Prostate gland (tissue), 2 donors: ENCODE measurements around the gene DCTN2. TPM values are rescaled to one million over a fixed set of nuclear protein-coding genes. Genes with fewer than 3 reads are reported as not detected.

Experiments used
- DNase-seq: peaks from one replicate; pipeline ENCODE4 v3.0.0-alpha.2; 2019; ENCODE audit warnings: low spot score
- H3K27ac ChIP-seq, 2 donors: fragments of 200-600 bp; sonication (generic); 2 replicates each; pipeline ENCODE4 v1.5.1; 2017 to 2019
- H3K27me3 ChIP-seq: fragments of 200-600 bp; sonication (generic); replicated peaks from 2 replicates; pipeline ENCODE4 v1.5.1; 2019; ENCODE audit not compliant: insufficient read depth
- H3K36me3 ChIP-seq, 2 donors: fragments of 200-600 bp; sonication (generic); 1 replicate in 1 of 2; 2 replicates in 1 of 2; pipeline versions ENCODE4 v1.5.1 to v1.8.1; 2017 to 2019
- H3K4me1 ChIP-seq: fragments of 200-600 bp; sonication (generic); replicated peaks from 2 replicates; pipeline ENCODE4 v1.5.1; 2019
- H3K4me3 ChIP-seq, 2 donors: fragments of 200-600 bp; sonication (generic); 2 replicates each; pipeline ENCODE4 v1.5.1; 2017 to 2019
- H3K9me3 ChIP-seq: fragments of 200-600 bp; sonication (generic); 2 replicates; pipeline ENCODE4 v1.5.1; 2017
- POLR2A ChIP-seq: fragments of 450-650 bp; IDR thresholded peaks from one replicate; pipeline ENCODE4 v1.6.1; 2016; ENCODE audit warnings: antibody characterized with exemption, mild to moderate bottlenecking
- POLR2AphosphoS5 ChIP-seq: sonication (generic); formaldehyde crosslinking; IDR thresholded peaks from one replicate; pipeline ENCODE4 v1.6.1; 2017; ENCODE audit warnings: antibody characterized with exemption
- WGBS: methylation state at CpG from one replicate; pipeline ENCODE4 v1.1.5; 2018; 5-methylcytosine and 5-hydroxymethylcytosine counted together
- intact Hi-C: fragments of 100-400 bp; cut with DNase I; formaldehyde crosslinking; loops from one replicate; pipeline ENCODE4 v1.14.2; 2022
- total RNA-seq, 2 donors: library from RNA; depleted of rRNA; stranded (reverse); fragments of >200 nt; gene quantifications; one replicate each; pipeline ENCODE4 v1.1.0, GENCODE V29; 2016
- TF ChIP-seq, protein P1 (sequence below), 4 experiments: fragments of 200-600 bp in 2 of 4; fragments of 450-650 bp in 2 of 4; sonication (generic) in 2 of 4; IDR thresholded peaks; 1 replicate in 3 of 4; 2 replicates in 1 of 4; pipeline ENCODE4 v1.5.1; 2016 to 2019; ENCODE audit warnings: antibody characterized with exemption in 4 of 4, mild to moderate bottlenecking in 2 of 4, moderate library complexity in 2 of 4

The DCTN2 gene
- total RNA-seq, 2 donors from 2014 or later: 131 to 157 TPM

DNA sequence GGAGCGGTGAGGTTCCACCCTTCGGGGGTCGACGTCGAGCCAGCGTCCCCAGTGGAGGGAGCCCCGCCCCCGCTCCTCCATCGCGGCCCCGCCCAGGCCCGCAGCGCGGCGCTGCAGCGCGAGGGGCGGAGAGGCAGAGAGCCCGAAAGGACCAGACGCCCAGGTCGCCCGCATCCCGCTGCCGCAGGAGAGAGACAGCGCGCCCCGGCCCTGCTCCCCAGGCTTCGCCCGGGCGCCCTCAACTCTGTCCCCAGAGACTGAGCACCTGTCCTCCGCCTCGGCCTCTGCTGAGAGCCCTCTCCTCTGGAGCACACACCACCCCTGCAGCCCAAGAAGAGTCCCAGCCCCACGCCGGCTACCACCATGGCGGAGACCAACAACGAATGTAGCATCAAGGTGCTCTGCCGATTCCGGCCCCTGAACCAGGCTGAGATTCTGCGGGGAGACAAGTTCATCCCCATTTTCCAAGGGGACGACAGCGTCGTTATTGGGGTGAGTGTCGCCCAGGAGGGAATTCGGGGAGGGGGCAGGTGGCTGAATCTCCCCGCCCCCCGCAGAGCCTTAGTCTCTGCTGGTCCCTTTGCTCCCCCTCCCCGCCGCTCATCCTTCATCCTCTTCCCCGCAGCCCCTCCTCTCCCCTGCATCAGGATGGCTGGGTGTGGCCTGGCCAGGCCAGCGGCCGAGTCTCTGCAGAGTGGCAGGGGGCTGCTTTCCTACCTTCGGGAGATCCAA lies 3.1 kb upstream of the DCTN2 start, which contains the start of gene KIF5A:
KIF5A (plus strand) TSS at position 136 of the 732 bp plus-strand sequence; CDS start at position 364, 228 bp downstream.
- H3K27me3 ChIP-seq: peaks cover 13% of the 10 kb centered on the region
- peaks cover 7% of the 10 kb centered on the region for H3K4me1 ChIP-seq
- peak within 1 kb of the TSS; percentile 15 to 27 for H3K4me3 ChIP-seq
- no peaks in the 10 kb centered on the region for H3K36me3 ChIP-seq
- intact Hi-C loops: no loop called here
- H3K9me3 ChIP-seq: no peaks in the 10 kb centered on the region
- H3K27ac ChIP-seq: no peak within 1 kb of the TSS
- TF ChIP-seq, protein P1, sequence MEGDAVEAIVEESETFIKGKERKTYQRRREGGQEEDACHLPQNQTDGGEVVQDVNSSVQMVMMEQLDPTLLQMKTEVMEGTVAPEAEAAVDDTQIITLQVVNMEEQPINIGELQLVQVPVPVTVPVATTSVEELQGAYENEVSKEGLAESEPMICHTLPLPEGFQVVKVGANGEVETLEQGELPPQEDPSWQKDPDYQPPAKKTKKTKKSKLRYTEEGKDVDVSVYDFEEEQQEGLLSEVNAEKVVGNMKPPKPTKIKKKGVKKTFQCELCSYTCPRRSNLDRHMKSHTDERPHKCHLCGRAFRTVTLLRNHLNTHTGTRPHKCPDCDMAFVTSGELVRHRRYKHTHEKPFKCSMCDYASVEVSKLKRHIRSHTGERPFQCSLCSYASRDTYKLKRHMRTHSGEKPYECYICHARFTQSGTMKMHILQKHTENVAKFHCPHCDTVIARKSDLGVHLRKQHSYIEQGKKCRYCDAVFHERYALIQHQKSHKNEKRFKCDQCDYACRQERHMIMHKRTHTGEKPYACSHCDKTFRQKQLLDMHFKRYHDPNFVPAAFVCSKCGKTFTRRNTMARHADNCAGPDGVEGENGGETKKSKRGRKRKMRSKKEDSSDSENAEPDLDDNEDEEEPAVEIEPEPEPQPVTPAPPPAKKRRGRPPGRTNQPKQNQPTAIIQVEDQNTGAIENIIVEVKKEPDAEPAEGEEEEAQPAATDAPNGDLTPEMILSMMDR (IDR thresholded peaks at IDR 0.05): no peak
- no peak for TF ChIP-seq POLR2AphosphoS5
- no peak for TF ChIP-seq POLR2A
- DNase-seq: no peak
- WGBS: 4% methylated on average over 52 of the region's 52 CpGs

DNA sequence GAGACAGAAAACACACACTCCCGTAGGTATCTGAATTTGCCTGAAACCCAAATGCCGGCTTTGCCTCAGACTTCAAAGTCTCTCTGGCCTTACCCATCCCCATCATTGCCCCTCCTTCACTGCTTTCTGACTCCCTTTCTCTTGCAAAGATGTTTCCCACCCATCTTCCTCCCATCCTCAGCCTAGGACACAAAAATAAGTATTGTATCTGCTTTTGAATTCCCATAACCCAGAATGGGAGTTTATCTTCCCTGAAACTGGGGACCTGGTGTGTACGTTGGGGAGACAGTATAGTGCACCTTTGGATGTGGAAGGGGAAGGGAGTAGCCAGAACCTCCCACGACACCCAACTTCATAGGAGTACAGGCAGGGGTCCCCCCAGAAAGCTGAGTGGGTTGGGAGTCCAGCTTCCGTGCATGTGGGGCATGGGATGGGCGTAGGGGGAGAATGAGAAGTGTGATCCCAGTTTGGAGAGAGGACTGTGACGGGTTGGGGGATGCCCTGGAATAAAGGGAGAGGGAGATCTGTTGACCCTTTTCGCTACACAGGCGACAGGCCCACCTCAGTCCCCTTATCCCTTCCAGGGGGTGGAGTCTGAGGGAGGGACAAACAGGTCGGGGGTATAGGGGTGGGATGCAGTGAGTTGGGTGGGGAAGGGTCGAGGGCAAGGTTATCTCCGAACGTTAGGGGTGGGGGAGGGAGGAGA lies 2.4 kb upstream of the DCTN2 start:
- intact Hi-C loops: no loop called here
- Histone ChIP-seq H3K9me3 (no peaks in the 10 kb centered on the region), H3K4me3 (peak overlapping the region; percentile 15 to 27), H3K36me3 (no peaks in the 10 kb centered on the region), H3K4me1 (peaks cover 7% of the 10 kb centered on the region), H3K27me3 (peaks cover 13% of the 10 kb centered on the region), H3K27ac (no peak overlapping the region)
- no peak for DNase-seq
- 33% methylated on average over 13 of the region's 13 CpGs for WGBS
- TF ChIP-seq, protein P1 (IDR thresholded peaks at IDR 0.05): no peak
- TF ChIP-seq POLR2A (no peak), POLR2AphosphoS5 (no peak)

DNA sequence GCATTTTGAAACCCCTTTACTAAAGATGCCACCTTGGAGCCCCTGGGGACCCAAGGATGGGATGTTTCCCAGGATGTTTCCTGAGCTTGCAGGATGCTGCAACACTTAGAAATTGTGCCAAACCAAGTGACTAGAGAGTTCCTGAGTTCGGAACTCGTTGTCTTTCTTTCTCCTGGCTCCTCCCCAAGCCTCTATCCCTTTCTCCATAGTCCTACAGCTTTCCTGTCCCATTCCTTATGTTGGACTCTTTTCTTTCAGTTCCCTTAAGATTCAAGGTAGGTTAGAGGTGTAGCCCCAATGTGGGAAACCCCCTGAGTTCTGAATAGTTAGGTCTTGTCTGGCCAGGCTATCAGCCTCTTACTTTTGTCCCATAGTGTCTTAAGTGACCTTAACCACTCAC lies 1.5 kb upstream of the DCTN2 start:
- TF ChIP-seq POLR2AphosphoS5: no peak
- no peak for TF ChIP-seq POLR2A
- TF ChIP-seq, protein P1 (IDR thresholded peaks at IDR 0.05): no peak
- peaks cover 7% of the 10 kb centered on the region for H3K4me1 ChIP-seq

DNA sequence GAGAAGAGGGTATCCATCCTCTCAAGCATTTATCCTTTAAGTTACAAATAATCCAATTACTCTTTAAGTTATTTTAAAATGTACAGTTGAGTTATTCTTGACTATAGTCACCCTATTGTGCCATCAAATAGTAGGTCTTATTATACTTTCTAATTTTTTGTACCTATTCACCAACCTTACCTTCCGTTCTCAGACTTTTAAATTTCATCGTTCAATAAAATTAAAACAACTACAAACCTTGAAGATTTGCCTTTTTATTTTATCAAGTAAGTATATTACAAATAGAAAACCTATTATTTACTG lies 972 bp upstream of the DCTN2 start:
- no peak for DNase-seq
- peaks cover 13% of the 10 kb centered on the region for H3K27me3 ChIP-seq
- no peak overlapping the region for H3K27ac ChIP-seq
- H3K4me1 ChIP-seq: peaks cover 7% of the 10 kb centered on the region
- H3K9me3 ChIP-seq: no peaks in the 10 kb centered on the region
- H3K4me3 ChIP-seq: no peak overlapping the region
- no peak for TF ChIP-seq POLR2A
- TF ChIP-seq, protein P1 (IDR thresholded peaks at IDR 0.05): no peak
- TF ChIP-seq POLR2AphosphoS5: no peak
- 86% methylated on average over 2 of the region's 2 CpGs for WGBS
- no peaks in the 10 kb centered on the region for H3K36me3 ChIP-seq
- intact Hi-C loops: no loop called here

More for the DNA sequence above, 1.5 kb upstream of the DCTN2 start:
- WGBS: 27% methylated on average over 2 of the region's 2 CpGs
- Histone ChIP-seq H3K9me3 (no peaks in the 10 kb centered on the region), H3K36me3 (no peaks in the 10 kb centered on the region), H3K27ac (no peak overlapping the region), H3K4me3 (no peak overlapping the region), H3K27me3 (peaks cover 13% of the 10 kb centered on the region)
- intact Hi-C loops: no loop called here
- DNase-seq: no peak
